Measurements from ENCODE around the gene TRIM64.

DNA sequence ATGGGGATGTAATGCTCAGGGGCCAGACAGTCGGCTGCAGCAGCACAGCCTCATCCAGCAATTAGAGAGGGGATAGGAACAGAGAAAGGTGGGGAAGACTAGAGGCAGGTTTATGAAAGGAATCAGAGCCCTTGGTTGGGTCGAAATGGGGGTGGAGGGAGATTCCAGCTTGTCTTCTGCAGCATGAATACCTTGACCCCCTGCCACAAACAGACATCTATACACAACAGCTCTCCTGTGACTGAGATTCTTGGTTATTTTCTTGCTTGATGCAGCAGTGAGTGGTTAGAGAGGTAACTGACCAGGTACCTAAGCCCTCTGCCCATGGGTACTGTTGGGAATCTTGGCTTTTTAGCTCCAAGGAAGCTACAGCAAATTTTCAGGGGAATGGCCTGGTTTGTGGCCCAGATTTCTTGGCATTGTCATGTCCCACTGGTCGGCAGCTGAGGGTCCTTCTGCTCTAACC, 43.6 kb upstream of the TRIM64 start, which contains the start of gene TRIM49D1:
- TF ChIP-seq, protein P1, sequence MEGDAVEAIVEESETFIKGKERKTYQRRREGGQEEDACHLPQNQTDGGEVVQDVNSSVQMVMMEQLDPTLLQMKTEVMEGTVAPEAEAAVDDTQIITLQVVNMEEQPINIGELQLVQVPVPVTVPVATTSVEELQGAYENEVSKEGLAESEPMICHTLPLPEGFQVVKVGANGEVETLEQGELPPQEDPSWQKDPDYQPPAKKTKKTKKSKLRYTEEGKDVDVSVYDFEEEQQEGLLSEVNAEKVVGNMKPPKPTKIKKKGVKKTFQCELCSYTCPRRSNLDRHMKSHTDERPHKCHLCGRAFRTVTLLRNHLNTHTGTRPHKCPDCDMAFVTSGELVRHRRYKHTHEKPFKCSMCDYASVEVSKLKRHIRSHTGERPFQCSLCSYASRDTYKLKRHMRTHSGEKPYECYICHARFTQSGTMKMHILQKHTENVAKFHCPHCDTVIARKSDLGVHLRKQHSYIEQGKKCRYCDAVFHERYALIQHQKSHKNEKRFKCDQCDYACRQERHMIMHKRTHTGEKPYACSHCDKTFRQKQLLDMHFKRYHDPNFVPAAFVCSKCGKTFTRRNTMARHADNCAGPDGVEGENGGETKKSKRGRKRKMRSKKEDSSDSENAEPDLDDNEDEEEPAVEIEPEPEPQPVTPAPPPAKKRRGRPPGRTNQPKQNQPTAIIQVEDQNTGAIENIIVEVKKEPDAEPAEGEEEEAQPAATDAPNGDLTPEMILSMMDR (IDR thresholded peaks at IDR 0.05; ENCODE audit: low read depth, low read length): no peak
- no peak for TF ChIP-seq EZH2phosphoT487 (IDR thresholded peaks at IDR 0.05; ENCODE audit: low read depth)
